Peyer's patch (tissue), 4 donors: ENCODE data around the gene NPM1. TPM values are rescaled to one million over a fixed set of nuclear protein-coding genes. Genes with fewer than 3 reads are reported as not detected.
"Not testable (repeated sequence)": the region's sequence is repeated elsewhere in the genome, so short reads cannot be mapped to it uniquely, and the experiment has no call there.

Experiments used
- DNase-seq, 3 donors: peaks; one replicate each; pipeline ENCODE4 v3.0.0-alpha.2; 2017 to 2019
- H3K27ac ChIP-seq, 4 donors: fragments of 200-600 bp; sonication (generic); one replicate each; pipeline ENCODE4 v1.5.1; 2016 to 2019
- H3K27me3 ChIP-seq, 2 donors: fragments of 200-600 bp; sonication (generic); one replicate each; pipeline ENCODE4 v1.5.1; 2019
- H3K36me3 ChIP-seq, 3 donors: fragments of 200-600 bp; sonication (generic); one replicate each; pipeline ENCODE4 v1.5.1; 2016 to 2019
- H3K4me1 ChIP-seq, 4 donors: fragments of 200-600 bp; sonication (generic); one replicate each; pipeline ENCODE4 v1.5.1; 2016 to 2019
- H3K4me3 ChIP-seq, 4 donors: fragments of 200-600 bp; sonication (generic); 1 replicate in 3 of 4; 2 replicates in 1 of 4; pipeline ENCODE4 v1.5.1; 2016 to 2019; ENCODE audit warnings: mild to moderate bottlenecking in 1 of 4
- H3K9me3 ChIP-seq, 4 donors: fragments of 200-600 bp; sonication (generic); one replicate each; pipeline ENCODE4 v1.5.1; 2016 to 2019; ENCODE audit warnings: mild to moderate bottlenecking in 1 of 4
- POLR2A ChIP-seq, 2 donors: fragments of 450-650 bp; IDR thresholded peaks; one replicate each; pipeline ENCODE4 v1.5.1; 2017; ENCODE audit warnings: antibody characterized with exemption in 2 of 2, mild to moderate bottlenecking in 2 of 2, moderate library complexity in 2 of 2
- total RNA-seq, 4 donors: library from RNA; depleted of rRNA; stranded (reverse); fragments of >200 nt; gene quantifications; one replicate each; pipeline ENCODE4 v1.1.0, GENCODE V29; 2016
- TF ChIP-seq, protein P1 (sequence below), 6 experiments: fragments of 450-650 bp in 4 of 6; fragments of 200-600 bp in 2 of 6; sonication (generic) in 1 of 6; IDR thresholded peaks; one replicate each; pipeline ENCODE4 v1.5.1; 2017 to 2019; ENCODE audit warnings: antibody characterized with exemption in 6 of 6, mild to moderate bottlenecking in 3 of 6, moderate library complexity in 1 of 6

Gene NPM1
- total RNA-seq, 4 donors from 2014 or later, result 167 to 468 (median 197) TPM

DNA sequence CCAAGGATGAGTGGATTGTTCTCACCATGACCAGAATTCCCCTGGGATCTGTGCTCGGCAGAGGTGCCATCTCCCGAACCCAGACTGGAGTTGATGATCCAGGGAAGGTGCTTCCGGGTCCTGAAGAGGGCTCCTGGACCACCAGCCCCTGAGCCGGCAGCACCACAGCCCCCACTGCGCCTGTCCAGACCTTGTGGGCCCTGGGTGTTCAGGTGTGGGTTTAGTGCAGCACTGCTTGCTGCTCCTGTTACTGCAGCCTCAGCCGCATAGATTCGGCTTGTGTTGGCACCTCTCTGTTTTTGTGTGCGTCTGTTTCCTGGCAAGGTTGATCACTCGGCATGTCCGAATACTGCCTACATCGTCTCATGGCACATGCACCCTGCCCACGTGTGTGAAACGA, 16.3 kb upstream of the NPM1 start:
- peak in 1 of 3 donors; percentile 29 for DNase-seq
- Histone ChIP-seq H3K4me1 (no peaks in the 10 kb centered on the region), H3K4me3 (no peak overlapping the region), H3K9me3 (no peaks in the 10 kb centered on the region), H3K27me3 (no peaks in the 10 kb centered on the region), H3K36me3 (no peaks in the 10 kb centered on the region), H3K27ac (no peak overlapping the region)
- TF ChIP-seq, protein P1, sequence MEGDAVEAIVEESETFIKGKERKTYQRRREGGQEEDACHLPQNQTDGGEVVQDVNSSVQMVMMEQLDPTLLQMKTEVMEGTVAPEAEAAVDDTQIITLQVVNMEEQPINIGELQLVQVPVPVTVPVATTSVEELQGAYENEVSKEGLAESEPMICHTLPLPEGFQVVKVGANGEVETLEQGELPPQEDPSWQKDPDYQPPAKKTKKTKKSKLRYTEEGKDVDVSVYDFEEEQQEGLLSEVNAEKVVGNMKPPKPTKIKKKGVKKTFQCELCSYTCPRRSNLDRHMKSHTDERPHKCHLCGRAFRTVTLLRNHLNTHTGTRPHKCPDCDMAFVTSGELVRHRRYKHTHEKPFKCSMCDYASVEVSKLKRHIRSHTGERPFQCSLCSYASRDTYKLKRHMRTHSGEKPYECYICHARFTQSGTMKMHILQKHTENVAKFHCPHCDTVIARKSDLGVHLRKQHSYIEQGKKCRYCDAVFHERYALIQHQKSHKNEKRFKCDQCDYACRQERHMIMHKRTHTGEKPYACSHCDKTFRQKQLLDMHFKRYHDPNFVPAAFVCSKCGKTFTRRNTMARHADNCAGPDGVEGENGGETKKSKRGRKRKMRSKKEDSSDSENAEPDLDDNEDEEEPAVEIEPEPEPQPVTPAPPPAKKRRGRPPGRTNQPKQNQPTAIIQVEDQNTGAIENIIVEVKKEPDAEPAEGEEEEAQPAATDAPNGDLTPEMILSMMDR (IDR thresholded peaks at IDR 0.05), result no peak
- TF ChIP-seq POLR2A (IDR thresholded peaks at IDR 0.05), result no peak

DNA sequence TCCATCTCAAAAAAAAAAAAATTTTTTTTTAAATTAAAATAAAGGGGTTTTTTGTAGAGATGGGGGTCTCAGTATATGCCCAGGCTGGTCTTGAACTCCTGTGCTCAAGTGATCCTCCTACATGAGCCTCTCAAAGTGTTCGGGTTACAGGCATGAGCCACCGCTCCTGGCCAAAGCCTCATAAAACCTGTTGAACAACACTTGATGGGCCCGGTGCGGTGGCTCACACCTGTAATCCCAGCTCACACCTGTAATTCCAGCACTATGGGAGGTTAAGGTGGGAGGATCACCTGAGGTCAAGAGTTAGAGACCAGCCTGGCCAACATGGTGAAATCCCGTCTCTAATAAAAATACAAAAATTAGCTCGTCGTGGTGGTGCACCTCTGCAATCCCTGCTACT, 7.7 kb upstream of the NPM1 start:
- no peak for DNase-seq
- TF ChIP-seq, protein P1 (IDR thresholded peaks at IDR 0.05), result no peak
- Histone ChIP-seq H3K4me1 (no peaks in the 10 kb centered on the region), H3K9me3 (no peaks in the 10 kb centered on the region), H3K27me3 (no peaks in the 10 kb centered on the region), H3K4me3 (no peak overlapping the region), H3K27ac (no peak overlapping the region), H3K36me3 (no peaks in the 10 kb centered on the region)

DNA sequence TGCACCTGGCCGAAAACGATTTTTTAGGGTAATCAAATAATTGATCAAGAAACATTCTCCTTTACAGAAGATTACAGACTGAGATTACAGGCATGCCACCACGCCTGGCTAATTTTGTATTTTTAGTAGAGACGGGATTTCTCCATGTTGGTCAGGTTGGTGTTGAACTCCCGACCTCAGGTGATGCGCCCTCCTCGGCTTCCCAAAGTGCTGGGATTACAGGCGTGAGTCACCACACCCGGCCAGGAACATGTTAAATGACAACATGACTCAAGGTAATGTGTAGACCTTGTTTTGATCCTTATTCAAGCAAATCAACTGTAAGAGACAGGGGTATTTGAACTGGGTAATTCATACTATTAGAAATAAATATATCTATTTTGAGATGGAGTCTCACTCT, 3.2 kb upstream of the NPM1 start:
- not testable (repeated sequence) for H3K4me1 ChIP-seq, DNase-seq, H3K4me3 ChIP-seq, H3K27ac ChIP-seq, H3K36me3 ChIP-seq, H3K27me3 ChIP-seq, H3K9me3 ChIP-seq

DNA sequence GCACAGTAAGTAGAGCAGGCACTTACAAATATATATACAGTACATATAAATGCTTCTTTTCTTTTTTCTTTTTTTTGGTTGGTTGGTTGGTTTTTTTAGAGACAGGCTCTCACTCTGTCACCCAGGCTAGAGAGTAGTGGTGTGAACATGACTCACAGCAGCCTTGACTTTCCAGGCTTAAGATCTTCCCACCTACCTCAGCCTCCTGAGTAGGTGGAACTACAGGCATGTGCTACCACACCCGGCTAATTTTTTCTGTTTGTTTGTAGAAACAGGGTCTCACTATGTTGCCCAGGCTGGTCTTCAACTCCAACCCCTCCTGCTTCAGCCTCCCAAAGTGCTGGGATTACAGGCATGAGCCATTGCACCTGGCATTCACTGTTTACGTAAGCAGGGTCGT, 2.6 kb upstream of the NPM1 start:
- DNase-seq, H3K27me3 ChIP-seq, H3K4me1 ChIP-seq, H3K9me3 ChIP-seq, H3K4me3 ChIP-seq, H3K36me3 ChIP-seq, H3K27ac ChIP-seq: not testable (repeated sequence)

DNA sequence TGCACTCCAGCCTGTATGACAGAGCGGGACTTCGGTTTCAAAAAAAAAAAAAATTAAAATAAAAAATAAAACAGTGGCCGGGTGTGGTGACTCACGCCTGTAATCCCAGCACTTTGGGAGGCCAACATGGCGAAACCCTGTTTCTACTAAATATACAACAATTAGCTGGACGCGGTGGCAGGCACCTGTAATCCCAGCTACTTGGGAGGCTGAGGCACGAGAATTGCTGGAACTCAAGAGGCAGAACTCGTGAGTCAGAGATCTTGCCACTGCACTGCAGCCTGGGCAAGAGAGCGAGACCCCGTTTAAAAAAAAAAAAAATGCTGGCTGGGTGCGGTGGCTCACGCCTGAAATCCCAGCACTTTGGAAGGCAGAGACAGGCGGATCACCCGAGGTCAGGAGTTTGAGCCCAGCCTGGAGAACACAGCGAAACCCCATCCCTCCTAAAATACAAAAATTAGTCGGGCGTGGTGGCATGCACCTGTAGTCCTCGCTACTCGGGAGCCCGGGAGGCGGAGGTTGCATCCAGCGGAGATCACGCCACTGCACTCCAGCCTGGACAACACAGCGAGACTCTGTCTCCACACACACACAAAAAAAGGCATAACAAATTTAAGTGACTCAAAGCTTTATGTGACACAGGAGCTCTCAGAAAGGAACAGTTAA, 1.5 kb upstream of the NPM1 start:
- H3K4me1 ChIP-seq, result peaks cover 0 to 18% (median 3%) of the 10 kb centered on the region in 4 donors
- no peak for DNase-seq
- peak overlapping the region in 1 of 4 donors; percentile 96 for H3K4me3 ChIP-seq
- peaks cover 0 to 1% (median 0%) of the 10 kb centered on the region in 3 donors for H3K36me3 ChIP-seq
- no peak overlapping the region for H3K27ac ChIP-seq
- TF ChIP-seq POLR2A (IDR thresholded peaks at IDR 0.05), result no peak
- TF ChIP-seq, protein P1 (IDR thresholded peaks at IDR 0.05), result no peak
- H3K27me3 ChIP-seq, result no peaks in the 10 kb centered on the region
- H3K9me3 ChIP-seq, result no peaks in the 10 kb centered on the region

DNA sequence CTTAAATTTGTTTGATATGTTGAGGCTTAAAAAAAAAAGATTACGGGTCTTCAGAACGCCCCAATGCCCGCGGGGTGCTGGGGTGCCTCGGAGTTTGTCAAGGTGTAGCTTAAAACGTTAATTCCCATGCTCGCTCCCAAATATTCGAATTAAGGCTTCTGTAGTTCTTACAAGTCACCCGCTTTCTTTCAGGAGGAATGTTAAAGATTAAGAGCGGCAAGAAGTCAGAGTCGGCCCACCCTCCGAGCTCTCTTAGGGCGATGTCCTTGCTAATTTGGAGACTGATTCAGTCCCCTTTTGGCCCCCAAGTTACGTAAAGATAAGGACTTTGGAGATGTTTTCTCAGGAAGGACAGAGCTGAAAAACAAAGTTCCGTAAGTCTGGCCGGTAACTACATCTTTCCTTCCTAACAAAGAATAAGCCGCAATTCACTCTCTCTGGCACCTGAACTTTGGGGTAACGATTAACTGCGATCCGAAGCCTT, 746 bp upstream of the NPM1 start:
- Histone ChIP-seq H3K9me3 (no peaks in the 10 kb centered on the region), H3K36me3 (peaks cover 0 to 7% (median 0%) of the 10 kb centered on the region in 3 donors), H3K27ac (peak overlapping the region; percentile 83 to 95 (median 89)), H3K4me3 (peak overlapping the region; percentile 67 to 96 (median 90)), H3K4me1 (peaks cover 0 to 21% (median 5%) of the 10 kb centered on the region in 4 donors), H3K27me3 (no peaks in the 10 kb centered on the region)
- DNase-seq, result no peak
- TF ChIP-seq POLR2A (IDR thresholded peaks at IDR 0.05), result no peak
- TF ChIP-seq, protein P1 (IDR thresholded peaks at IDR 0.05), result no peak
